Kidney (tissue), 14 donors: ENCODE measurements around the gene RAB27B. TPM values are rescaled to one million over a fixed set of nuclear protein-coding genes. Genes with fewer than 3 reads are reported as not detected.

Experiments used
- DNase-seq, 5 donors: peaks; one replicate each; pipeline ENCODE4 v3.0.0-alpha.2; 2013 to 2020
- FAIRE-seq: peaks from 2 replicates; lab custom pipeline; 2012; peaks lifted over from hg19 to GRCh38; lab: Jason Lieb, UNC
- H3K27ac ChIP-seq, 2 donors: one replicate each; pipeline ENCODE4 v1.7.0; 2013; ENCODE audit warnings: low read depth in 2 of 2, low read length in 2 of 2, inconsistent platforms in 1 of 2
- H3K27me3 ChIP-seq: one replicate; pipeline ENCODE4 v1.7.1; 2013; ENCODE audit warnings: low read length, inconsistent platforms; ENCODE audit not compliant: control insufficient read depth, insufficient read depth
- H3K36me3 ChIP-seq, 3 donors: one replicate each; pipeline versions ENCODE4 v1.7.0 to v1.7.1; 2013; ENCODE audit warnings: low read length in 3 of 3, control low read depth in 1 of 3, inconsistent platforms in 1 of 3; ENCODE audit not compliant: insufficient read depth in 3 of 3, control insufficient read depth in 2 of 3
- H3K4me1 ChIP-seq, 3 donors: one replicate each; pipeline versions ENCODE4 v1.7.0 to v1.7.1; 2013; ENCODE audit warnings: low read length in 3 of 3, inconsistent platforms in 1 of 3, low read depth in 1 of 3; ENCODE audit not compliant: control insufficient read depth in 2 of 3, insufficient read depth in 2 of 3
- H3K4me3 ChIP-seq, 3 donors: one replicate each; pipeline versions ENCODE4 v1.7.0 to v1.8.1; 2013; ENCODE audit warnings: low read length in 3 of 3, control low read depth in 1 of 3, inconsistent platforms in 1 of 3
- H3K9ac ChIP-seq, 3 donors: one replicate each; pipeline versions ENCODE4 v1.7.0 to v1.7.1; 2013; ENCODE audit warnings: low read length in 3 of 3, control low read depth in 1 of 3, inconsistent platforms in 1 of 3
- H3K9me3 ChIP-seq, 3 donors: one replicate each; pipeline versions ENCODE4 v1.7.0 to v1.7.1; 2013; ENCODE audit warnings: low read length in 3 of 3, control low read depth in 1 of 3, inconsistent platforms in 1 of 3; ENCODE audit not compliant: control insufficient read depth in 2 of 3, insufficient read depth in 1 of 3
- intact Hi-C: fragments of 100-400 bp; cut with DNase I; formaldehyde crosslinking; loops from one replicate; pipeline ENCODE4 v1.11.1; 2022
- polyA plus RNA-seq: library from polyadenylated mRNA; stranded (reverse); fragments of 350-450 nt; fragmentation: Illumina TruSeq; extraction: RNeasy Lipid Tissue Mini Kit (QIAGEN cat#74804); gene quantifications from one replicate; pipeline ENCODE4 v1.2.3, GENCODE V29; 2014; ENCODE audit warnings: low read depth, low replicate concordance; ENCODE audit not compliant: insufficient read depth
- total RNA-seq: library from RNA; stranded (reverse); fragmentation: NEBNext Ultra II Directional; extraction: Animal tissue kit (Norgen Biotek cat#: 25700); gene quantifications from one replicate; pipeline ENCODE4 v1.2.1, GENCODE V29; 2021
- TF ChIP-seq, protein P1 (sequence below): IDR thresholded peaks from 3 replicates; pipeline ENCODE4 v1.5.1; 2012; ENCODE audit warnings: mild to moderate bottlenecking, moderate library complexity, borderline replicate concordance; ENCODE audit not compliant: insufficient read depth; ENCODE audit errors: extremely low read depth
- donor health status: control.
- donor health status: control.
- donor health status: control.
- donor health status: control.
- donor health status: control.
- donor health status: DM: yes; HTN: yes; CAD: no.
- donor health status: Normal renal cell carcinoma (clear cell type).

RAB27B gene
- total and polyA plus RNA-seq, 2 donors from 2014 or later, result 0.32 to 4.1 TPM

DNA sequence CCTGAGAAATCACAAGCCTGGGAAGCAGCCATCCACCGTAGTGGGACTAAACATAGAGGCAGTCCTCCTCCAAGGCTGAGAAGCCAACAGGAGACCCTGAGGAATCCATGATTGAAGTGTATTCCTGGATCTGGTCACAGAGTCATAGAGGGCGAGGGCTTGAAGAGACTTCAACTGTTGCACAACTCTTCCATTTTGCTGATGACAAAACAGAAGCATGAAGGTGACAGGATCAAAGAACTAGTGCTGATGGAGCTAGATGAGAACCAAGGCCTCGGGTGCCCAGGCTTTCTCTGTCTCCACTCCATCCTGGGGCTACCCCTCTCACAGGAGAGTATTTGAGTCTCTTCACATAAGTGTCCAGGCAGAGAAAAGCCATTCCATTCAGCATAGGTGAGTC lies 30.1 kb upstream of the RAB27B start:
- no peaks in the 10 kb centered on the region for H3K27me3 ChIP-seq
- no peaks in the 10 kb centered on the region for H3K9me3 ChIP-seq
- DNase-seq (no peak), FAIRE-seq (no peak)
- no peak overlapping the region for H3K27ac ChIP-seq
- H3K4me1 ChIP-seq, result no peaks in the 10 kb centered on the region
- no peaks in the 10 kb centered on the region for H3K36me3 ChIP-seq
- H3K4me3 ChIP-seq, result no peak overlapping the region
- H3K9ac ChIP-seq, result no peak overlapping the region
- intact Hi-C loops, result no loop called here
- TF ChIP-seq, protein P1, sequence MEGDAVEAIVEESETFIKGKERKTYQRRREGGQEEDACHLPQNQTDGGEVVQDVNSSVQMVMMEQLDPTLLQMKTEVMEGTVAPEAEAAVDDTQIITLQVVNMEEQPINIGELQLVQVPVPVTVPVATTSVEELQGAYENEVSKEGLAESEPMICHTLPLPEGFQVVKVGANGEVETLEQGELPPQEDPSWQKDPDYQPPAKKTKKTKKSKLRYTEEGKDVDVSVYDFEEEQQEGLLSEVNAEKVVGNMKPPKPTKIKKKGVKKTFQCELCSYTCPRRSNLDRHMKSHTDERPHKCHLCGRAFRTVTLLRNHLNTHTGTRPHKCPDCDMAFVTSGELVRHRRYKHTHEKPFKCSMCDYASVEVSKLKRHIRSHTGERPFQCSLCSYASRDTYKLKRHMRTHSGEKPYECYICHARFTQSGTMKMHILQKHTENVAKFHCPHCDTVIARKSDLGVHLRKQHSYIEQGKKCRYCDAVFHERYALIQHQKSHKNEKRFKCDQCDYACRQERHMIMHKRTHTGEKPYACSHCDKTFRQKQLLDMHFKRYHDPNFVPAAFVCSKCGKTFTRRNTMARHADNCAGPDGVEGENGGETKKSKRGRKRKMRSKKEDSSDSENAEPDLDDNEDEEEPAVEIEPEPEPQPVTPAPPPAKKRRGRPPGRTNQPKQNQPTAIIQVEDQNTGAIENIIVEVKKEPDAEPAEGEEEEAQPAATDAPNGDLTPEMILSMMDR, result no peak

DNA sequence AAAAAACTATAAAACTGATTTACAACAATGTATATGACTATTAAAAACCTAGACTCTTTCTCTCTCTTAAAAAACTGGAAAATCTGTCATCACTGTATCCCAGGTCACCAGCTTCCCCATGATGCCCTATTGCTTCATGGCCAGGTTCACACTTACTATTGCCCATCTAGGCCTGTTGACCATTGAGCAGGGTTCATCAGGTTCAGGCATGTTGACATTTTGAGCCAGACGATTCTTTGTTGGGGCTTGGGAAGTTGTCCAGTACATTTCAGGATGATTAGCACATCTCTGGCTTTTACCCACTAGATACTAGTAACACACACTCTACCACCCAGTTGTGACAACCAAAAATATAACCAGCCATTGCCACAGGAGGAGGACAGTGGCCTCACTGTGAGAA lies 26.9 kb upstream of the RAB27B start:
- Histone ChIP-seq H3K4me1 (no peaks in the 10 kb centered on the region), H3K27me3 (no peaks in the 10 kb centered on the region), H3K27ac (no peak overlapping the region), H3K36me3 (no peaks in the 10 kb centered on the region), H3K9me3 (no peaks in the 10 kb centered on the region), H3K9ac (no peak overlapping the region), H3K4me3 (no peak overlapping the region)
- FAIRE-seq, result no peak
- intact Hi-C loops, result no loop called here
- DNase-seq, result no peak
- TF ChIP-seq, protein P1, result no peak

DNA sequence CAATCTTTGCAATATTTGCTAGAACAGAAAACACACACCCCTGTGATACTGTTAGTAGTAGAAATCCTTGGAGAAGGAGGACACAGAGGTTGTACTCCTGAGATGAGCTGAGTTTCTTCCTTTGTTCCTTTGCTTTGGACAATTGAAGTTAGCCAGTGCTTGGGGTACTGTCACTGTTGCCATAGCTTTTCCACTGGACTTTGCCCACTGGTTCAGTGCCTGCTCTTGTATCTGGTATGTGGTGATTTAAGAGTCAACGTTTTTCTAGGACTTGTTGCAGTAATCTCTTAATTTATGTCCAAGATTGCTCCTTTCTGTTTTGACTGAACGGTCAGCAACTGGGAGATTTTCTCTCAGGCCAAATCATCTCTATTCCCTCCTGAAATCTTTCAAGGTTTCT lies 26.1 kb upstream of the RAB27B start:
- FAIRE-seq (no peak), DNase-seq (no peak)
- H3K9ac ChIP-seq, result no peak overlapping the region
- H3K4me1 ChIP-seq, result no peaks in the 10 kb centered on the region
- H3K27ac ChIP-seq, result no peak overlapping the region
- no peaks in the 10 kb centered on the region for H3K9me3 ChIP-seq
- H3K4me3 ChIP-seq, result no peak overlapping the region
- TF ChIP-seq, protein P1, result no peak
- intact Hi-C loops, result no loop called here
- H3K27me3 ChIP-seq, result no peaks in the 10 kb centered on the region
- H3K36me3 ChIP-seq, result no peaks in the 10 kb centered on the region
